Progenitor cell of endocrine pancreas (in vitro differentiated cells): ENCODE results near the gene CDNF. TPM values are rescaled to one million over a fixed set of nuclear protein-coding genes. Genes with fewer than 3 reads are reported as not detected.

ENCODE experiments used
- DNase-seq: peaks from one replicate; pipeline ENCODE4 v3.0.0; 2021; ENCODE audit warnings: low spot score; ENCODE audit not compliant: unreplicated experiment
- H3K27ac Mint-ChIP-seq: 2 replicates; pipeline ENCODE4 v1.8.0; 2021; ENCODE audit warnings: mild to moderate bottlenecking, moderate library complexity, mixed read lengths
- H3K27me3 Mint-ChIP-seq: 2 replicates; pipeline ENCODE4 v1.8.0; 2021; ENCODE audit warnings: mixed read lengths
- H3K36me3 Mint-ChIP-seq: 2 replicates; pipeline ENCODE4 v1.8.0; 2022; ENCODE audit warnings: mixed read lengths; ENCODE audit not compliant: insufficient read depth
- H3K4me1 Mint-ChIP-seq: 2 replicates; pipeline ENCODE4 v1.8.0; 2021; ENCODE audit warnings: low read depth, mixed read lengths
- H3K4me3 Mint-ChIP-seq: 2 replicates; pipeline ENCODE4 v1.8.0; 2021; ENCODE audit warnings: low read depth, mild to moderate bottlenecking, moderate library complexity, mixed read lengths
- H3K9me3 Mint-ChIP-seq: 2 replicates; pipeline ENCODE4 v1.8.0; 2021; ENCODE audit warnings: low read depth, mixed read lengths
- CTCF ChIP-seq: fragments of 200-600 bp; sonication (generic); IDR thresholded peaks from one replicate; pipeline ENCODE4 v1.5.0; 2021; ENCODE audit warnings: antibody characterized with exemption, mild to moderate bottlenecking; ENCODE audit not compliant: unreplicated experiment
- total RNA-seq: library from RNA; stranded (reverse); gene quantifications from 2 replicates; pipeline ENCODE4 v1.2.1, GENCODE V29; 2021

The CDNF gene
- total RNA-seq, 1 donor from 2014 or later: 2.3 TPM

GRCh38 chr10:14852236-14852635, 14.4 kb upstream of the CDNF start:
- no peak for DNase-seq
- Mint-ChIP-seq H3K36me3 (peaks cover 5% of the 10 kb centered on the region), H3K9me3 (no peaks in the 10 kb centered on the region), H3K27ac (no peak overlapping the region), H3K4me3 (no peak overlapping the region), H3K27me3 (no peaks in the 10 kb centered on the region), H3K4me1 (no peaks in the 10 kb centered on the region)
- no peak for TF ChIP-seq CTCF

GRCh38 chr10:14844948-14845347, 7.1 kb upstream of the CDNF start:
- H3K27me3 Mint-ChIP-seq: no peaks in the 10 kb centered on the region
- peaks cover 7% of the 10 kb centered on the region for H3K36me3 Mint-ChIP-seq
- no peak overlapping the region for H3K4me3 Mint-ChIP-seq
- DNase-seq: no peak
- H3K27ac Mint-ChIP-seq: no peak overlapping the region
- H3K9me3 Mint-ChIP-seq: no peaks in the 10 kb centered on the region
- TF ChIP-seq CTCF: no peak
- H3K4me1 Mint-ChIP-seq: peaks cover 3% of the 10 kb centered on the region

GRCh38 chr10:14843327-14843988, 5.6 kb upstream of the CDNF start:
- Mint-ChIP-seq H3K9me3 (no peaks in the 10 kb centered on the region), H3K36me3 (peaks cover 7% of the 10 kb centered on the region), H3K4me3 (no peak overlapping the region), H3K27me3 (no peaks in the 10 kb centered on the region), H3K27ac (peak overlapping the region; percentile 45), H3K4me1 (peaks cover 8% of the 10 kb centered on the region)
- TF ChIP-seq CTCF: no peak
- DNase-seq: no peak

- DNase-seq: no peak
- H3K27ac Mint-ChIP-seq: peak overlapping the region; percentile 24
- peaks cover 6% of the 10 kb centered on the region for H3K36me3 Mint-ChIP-seq
- no peaks in the 10 kb centered on the region for H3K27me3 Mint-ChIP-seq
- no peaks in the 10 kb centered on the region for H3K9me3 Mint-ChIP-seq
- peaks cover 17% of the 10 kb centered on the region for H3K4me1 Mint-ChIP-seq
- peak overlapping the region; percentile 47 for H3K4me3 Mint-ChIP-seq
- no peak for TF ChIP-seq CTCF
These were observed 2.3 kb upstream of the CDNF start for GRCh38 chr10:14840178-14840577.

GRCh38 chr10:14839305-14839695, 1.5 kb upstream of the CDNF start:
- Mint-ChIP-seq H3K36me3 (peaks cover 4% of the 10 kb centered on the region), H3K27me3 (no peaks in the 10 kb centered on the region), H3K27ac (peak overlapping the region; percentile 97), H3K9me3 (no peaks in the 10 kb centered on the region), H3K4me1 (peaks cover 23% of the 10 kb centered on the region), H3K4me3 (peak overlapping the region; percentile 91)
- DNase-seq: no peak
- no peak for TF ChIP-seq CTCF
